Muscle layer of duodenum (tissue), 2 donors: ENCODE data around the gene ARHGEF4.
"Not testable (repeated sequence)": the region's sequence is repeated elsewhere in the genome, so short reads cannot be mapped to it uniquely, and the experiment has no call there.

Source experiments
- H3K27ac ChIP-seq: one replicate; pipeline ENCODE4 v1.7.0; 2013; ENCODE audit warnings: mild to moderate bottlenecking, low read length
- H3K27me3 ChIP-seq: one replicate; pipeline ENCODE4 v1.7.0; 2013; ENCODE audit warnings: low read depth, mild to moderate bottlenecking, control low read depth, low read length
- H3K36me3 ChIP-seq, 2 donors: one replicate each; pipeline ENCODE4 v1.7.0; 2013; ENCODE audit warnings: low read length in 2 of 2, control low read depth in 1 of 2, mild to moderate bottlenecking in 1 of 2; ENCODE audit not compliant: insufficient read depth in 2 of 2, control insufficient read depth in 1 of 2
- H3K4me1 ChIP-seq, 2 donors: one replicate each; pipeline ENCODE4 v1.7.0; 2013; ENCODE audit warnings: low read length in 2 of 2, mild to moderate bottlenecking in 2 of 2, control low read depth in 1 of 2, moderate library complexity in 1 of 2; ENCODE audit not compliant: insufficient read depth in 2 of 2, control insufficient read depth in 1 of 2
- H3K4me3 ChIP-seq, 2 donors: one replicate each; pipeline ENCODE4 v1.7.0; 2013; ENCODE audit warnings: low read length in 2 of 2, low read depth in 1 of 2, mild to moderate bottlenecking in 1 of 2
- H3K9me3 ChIP-seq, 2 donors: one replicate each; pipeline ENCODE4 v1.7.0; 2013; ENCODE audit warnings: low read length in 2 of 2, control low read depth in 1 of 2, mild to moderate bottlenecking in 1 of 2; ENCODE audit not compliant: control insufficient read depth in 1 of 2
- donor health status: healthy.

The ARHGEF4 gene

GRCh38 chr2:130975729-130976128 lies 139.0 kb downstream of the ARHGEF4 start:
- no peaks in the 10 kb centered on the region for H3K36me3 ChIP-seq
- no peaks in the 10 kb centered on the region for H3K4me1 ChIP-seq
- no peaks in the 10 kb centered on the region for H3K27me3 ChIP-seq
- H3K27ac ChIP-seq, result no peak overlapping the region
- peaks cover 0 to 6% of the 10 kb centered on the region in 2 donors for H3K9me3 ChIP-seq
- H3K4me3 ChIP-seq, result no peak overlapping the region

- H3K4me1 ChIP-seq, result no peaks in the 10 kb centered on the region
- H3K27me3 ChIP-seq, result no peaks in the 10 kb centered on the region
- H3K9me3 ChIP-seq, result peaks cover 0 to 6% of the 10 kb centered on the region in 2 donors
- H3K36me3 ChIP-seq, result no peaks in the 10 kb centered on the region
- H3K4me3 ChIP-seq, result no peak overlapping the region
- no peak overlapping the region for H3K27ac ChIP-seq
Measured at GRCh38 chr2:130976591-130977237, 140.0 kb downstream of the ARHGEF4 start.

DNA sequence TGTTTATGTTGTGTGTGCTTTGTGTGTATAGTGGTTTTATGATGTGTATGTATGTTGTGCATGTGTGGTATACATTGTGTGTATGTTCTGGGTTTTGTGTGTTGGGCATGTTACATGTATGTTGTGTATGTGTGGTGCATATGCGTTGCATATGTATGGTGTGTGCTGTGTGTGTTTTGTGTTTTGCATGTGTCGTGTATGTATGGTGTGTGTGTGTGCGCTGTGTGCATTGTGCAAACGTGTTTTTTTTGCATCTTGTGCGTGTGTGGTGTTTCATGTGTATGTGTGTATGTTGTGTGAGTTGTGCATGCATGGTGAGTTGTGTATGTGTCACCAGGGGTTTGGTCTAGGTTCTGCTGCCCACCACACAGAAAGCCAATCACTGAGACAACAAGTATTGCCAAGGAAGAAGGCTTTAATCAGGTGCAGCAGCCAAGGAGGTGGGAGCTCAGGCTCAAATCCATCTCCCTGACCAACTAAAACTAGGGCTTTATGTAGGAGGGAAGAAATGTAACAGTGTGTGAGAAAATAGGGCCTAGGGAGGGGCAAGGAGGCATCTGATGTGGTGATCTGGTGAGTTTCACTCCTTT lies 140.8 kb downstream of the ARHGEF4 start:
- no peak overlapping the region for H3K4me3 ChIP-seq
- no peaks in the 10 kb centered on the region for H3K27me3 ChIP-seq
- peaks cover 0 to 6% of the 10 kb centered on the region in 2 donors for H3K9me3 ChIP-seq
- H3K36me3 ChIP-seq, result no peaks in the 10 kb centered on the region
- H3K4me1 ChIP-seq, result no peaks in the 10 kb centered on the region
- no peak overlapping the region for H3K27ac ChIP-seq

DNA sequence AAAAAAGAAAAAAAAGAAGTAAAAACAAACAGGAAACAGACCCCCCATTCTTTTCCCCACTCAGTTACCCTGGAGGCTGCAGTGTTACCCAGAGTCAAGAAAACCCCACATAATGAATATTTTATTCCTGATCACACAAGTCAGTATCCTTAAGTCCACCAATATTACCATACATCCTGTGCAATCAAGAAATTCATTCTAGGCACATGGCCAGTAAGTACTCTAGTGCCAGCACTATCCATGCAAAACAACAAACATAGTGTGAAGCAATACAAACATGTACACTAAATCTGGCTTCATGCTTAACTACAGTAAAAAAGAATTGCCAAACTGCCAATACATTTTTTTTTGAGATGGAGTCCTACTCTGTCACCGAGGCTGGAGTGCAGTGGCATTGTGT lies 145.0 kb downstream of the ARHGEF4 start:
- no peaks in the 10 kb centered on the region for H3K4me1 ChIP-seq
- H3K4me3 ChIP-seq, result no peak overlapping the region
- H3K27ac ChIP-seq, result no peak overlapping the region
- H3K27me3 ChIP-seq, result no peaks in the 10 kb centered on the region
- peaks cover 0 to 6% of the 10 kb centered on the region in 2 donors for H3K9me3 ChIP-seq
- no peaks in the 10 kb centered on the region for H3K36me3 ChIP-seq

DNA sequence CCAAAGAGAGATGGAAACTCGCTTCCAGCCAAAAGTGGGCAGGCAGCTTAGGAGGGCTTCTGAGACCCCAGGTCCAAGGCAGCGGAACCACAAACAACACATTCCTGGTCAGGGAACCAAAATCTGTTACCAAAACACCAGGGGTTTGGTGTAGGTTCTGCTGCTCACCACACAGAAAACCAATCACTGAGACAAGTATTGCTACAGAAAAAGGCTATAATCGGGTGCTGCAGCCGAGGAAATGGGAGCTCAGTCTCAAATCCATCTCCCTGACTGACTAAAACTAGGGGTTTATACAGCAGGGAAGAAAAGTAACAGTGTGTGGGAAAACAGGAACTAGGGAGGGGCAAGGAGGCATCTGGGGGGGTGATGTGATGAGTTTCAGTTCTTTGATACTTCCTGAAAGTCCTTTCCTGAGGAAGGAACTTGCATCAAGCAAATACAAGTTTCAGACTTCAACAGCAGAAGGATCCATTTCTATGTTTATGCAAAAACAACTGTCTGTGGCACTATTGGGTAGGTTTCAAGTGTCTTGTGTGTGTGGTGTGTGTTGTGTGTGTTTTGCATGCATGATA lies 148.6 kb downstream of the ARHGEF4 start:
- no peak overlapping the region for H3K4me3 ChIP-seq
- no peaks in the 10 kb centered on the region for H3K9me3 ChIP-seq
- no peak overlapping the region for H3K27ac ChIP-seq
- no peaks in the 10 kb centered on the region for H3K36me3 ChIP-seq
- no peaks in the 10 kb centered on the region for H3K27me3 ChIP-seq
- H3K4me1 ChIP-seq, result no peaks in the 10 kb centered on the region

DNA sequence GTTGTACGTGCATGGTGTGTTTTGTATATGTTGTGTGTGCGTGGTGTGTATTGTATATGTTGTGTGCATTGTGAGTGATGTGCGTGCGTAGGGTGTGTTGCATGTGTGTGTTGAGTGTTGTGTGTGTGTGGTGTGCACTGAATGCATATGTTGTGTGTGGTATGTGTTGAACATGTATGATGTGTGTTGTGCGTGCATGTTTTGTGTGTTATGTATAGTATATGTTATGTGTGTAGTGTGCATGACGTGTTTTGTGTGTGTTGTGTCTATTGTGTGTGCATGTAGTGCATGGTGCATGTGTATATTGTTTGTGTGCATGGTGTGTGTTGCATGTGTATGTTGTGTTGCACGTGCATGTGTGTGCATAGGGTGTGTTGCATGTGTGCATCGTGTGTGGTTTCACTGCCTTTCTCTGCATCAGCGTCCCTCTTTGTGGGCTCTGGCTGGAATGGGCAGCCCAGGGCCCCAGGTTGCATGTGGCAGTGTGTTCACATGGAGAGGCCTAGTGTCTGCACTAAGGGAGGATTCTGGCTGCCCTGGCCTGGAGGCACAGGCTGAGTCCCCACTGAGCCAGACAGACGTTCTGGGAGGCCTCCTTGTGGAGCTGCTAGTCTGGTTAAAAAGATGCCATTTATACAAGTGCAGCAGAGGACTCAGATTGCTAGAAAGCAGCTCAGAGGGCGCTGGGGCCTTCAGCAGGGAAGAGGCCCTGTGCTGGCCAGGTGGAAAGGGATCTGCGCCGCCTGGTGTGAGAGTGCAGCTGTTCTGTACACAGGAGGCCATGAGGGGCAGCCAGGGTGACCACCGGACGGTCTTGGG lies 149.3 kb downstream of the ARHGEF4 start:
- Histone ChIP-seq H3K36me3 (no peaks in the 10 kb centered on the region), H3K27ac (no peak overlapping the region), H3K4me3 (no peak overlapping the region), H3K9me3 (no peaks in the 10 kb centered on the region), H3K4me1 (no peaks in the 10 kb centered on the region), H3K27me3 (no peaks in the 10 kb centered on the region)

- Histone ChIP-seq H3K4me3 (no peak overlapping the region), H3K9me3 (no peaks in the 10 kb centered on the region), H3K27me3 (no peaks in the 10 kb centered on the region), H3K4me1 (no peaks in the 10 kb centered on the region), H3K36me3 (no peaks in the 10 kb centered on the region), H3K27ac (no peak overlapping the region)
Measured at GRCh38 chr2:130986890-130987493, 150.3 kb downstream of the ARHGEF4 start.

DNA sequence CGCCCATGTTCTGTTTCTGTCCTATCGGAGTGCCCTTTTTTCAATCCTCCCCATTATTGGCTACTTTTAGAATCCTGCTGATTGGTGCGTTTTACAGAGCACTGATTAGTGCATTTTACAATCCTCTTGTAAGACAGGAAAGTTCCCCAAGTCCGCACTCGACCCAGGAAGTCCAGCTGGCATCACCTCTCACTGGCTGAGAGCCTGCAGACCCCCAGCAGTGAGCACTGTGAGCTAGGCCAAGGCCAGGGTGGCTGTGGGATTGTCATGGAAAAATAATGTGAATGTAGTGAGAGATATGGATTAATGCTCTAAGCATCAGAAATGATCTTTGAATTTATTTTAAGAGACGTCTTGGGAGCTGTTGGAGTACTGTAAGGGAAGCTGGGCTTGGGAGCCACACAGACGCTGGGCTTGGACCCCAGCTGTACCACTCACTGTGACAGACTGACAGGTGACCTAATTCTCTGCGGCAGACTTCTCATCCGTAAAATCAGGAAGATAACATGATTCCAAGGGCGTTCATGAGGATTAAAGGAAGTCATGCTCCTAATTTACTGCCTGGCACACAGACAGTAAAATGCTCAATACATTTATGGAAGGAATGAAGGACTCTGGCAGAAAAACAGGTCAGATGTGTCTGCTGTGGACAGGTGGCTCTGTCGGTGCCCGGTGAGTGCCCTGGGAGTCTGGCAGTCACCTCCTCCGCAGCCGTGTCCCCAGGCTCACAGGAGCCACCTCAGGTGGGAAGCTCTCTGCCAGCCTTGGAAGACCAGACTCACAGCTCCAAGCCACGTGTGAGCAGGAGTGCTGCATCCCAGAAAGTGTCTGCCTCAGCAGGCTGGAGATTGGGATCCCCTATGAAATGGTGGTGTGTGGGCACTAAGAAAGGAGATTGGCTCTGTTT lies 151.1 kb downstream of the ARHGEF4 start:
- Histone ChIP-seq H3K4me3 (no peak overlapping the region), H3K4me1 (no peaks in the 10 kb centered on the region), H3K9me3 (no peaks in the 10 kb centered on the region), H3K27ac (no peak overlapping the region), H3K27me3 (no peaks in the 10 kb centered on the region), H3K36me3 (no peaks in the 10 kb centered on the region)

- H3K4me1 ChIP-seq, H3K4me3 ChIP-seq, H3K27me3 ChIP-seq, H3K36me3 ChIP-seq, H3K27ac ChIP-seq, H3K9me3 ChIP-seq: not testable (repeated sequence)
Measured at GRCh38 chr2:130991446-130991845, 154.7 kb downstream of the ARHGEF4 start.

DNA sequence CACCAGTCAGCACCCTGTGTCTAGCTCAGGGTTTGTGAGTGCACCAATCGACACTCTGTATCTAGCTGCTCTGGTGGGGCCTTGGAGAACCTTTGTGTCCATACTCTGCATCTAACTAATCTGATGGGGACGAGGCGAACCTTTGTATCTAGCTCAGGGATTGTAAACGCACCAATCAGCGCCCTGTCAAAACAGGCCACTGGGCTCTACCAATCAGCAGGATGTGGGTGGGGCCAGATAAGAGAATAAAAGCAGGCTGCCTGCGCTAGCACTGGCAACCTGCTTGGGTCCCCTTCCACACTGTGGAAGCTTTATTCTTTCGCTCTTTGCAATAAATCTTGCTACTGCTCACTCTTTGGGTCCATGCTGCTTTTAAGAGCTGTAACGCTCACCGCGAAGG lies 155.3 kb downstream of the ARHGEF4 start:
- H3K4me3 ChIP-seq, H3K36me3 ChIP-seq, H3K9me3 ChIP-seq, H3K27me3 ChIP-seq, H3K27ac ChIP-seq, H3K4me1 ChIP-seq: not testable (repeated sequence)
